Hematopoietic multipotent progenitor cell treated with erythropoietin and hydrocortisone succinate and interleukin-3 and kit ligand, for 4 days (in vitro differentiated cells): Measurements from ENCODE around the gene KIAA1958.

Source experiments
- DNase-seq: peaks from one replicate; pipeline ENCODE4 v3.0.0-alpha.2; 2015

KIAA1958 gene

GRCh38 chr9:112605963-112606699, 119.5 kb downstream of the KIAA1958 start:
- DNase-seq, result no peak

- no peak for DNase-seq
These were observed 122.2 kb downstream of the KIAA1958 start for GRCh38 chr9:112608851-112609250.

- no peak for DNase-seq
These were observed 129.1 kb downstream of the KIAA1958 start for GRCh38 chr9:112615584-112616266.

- DNase-seq, result no peak
These were observed 130.7 kb downstream of the KIAA1958 start for GRCh38 chr9:112617371-112617770.

- no peak for DNase-seq
These were observed 131.9 kb downstream of the KIAA1958 start for GRCh38 chr9:112618385-112619009.

- no peak for DNase-seq
These were observed 133.8 kb downstream of the KIAA1958 start for GRCh38 chr9:112620388-112620787.

- no peak for DNase-seq
These were observed 134.5 kb downstream of the KIAA1958 start for GRCh38 chr9:112621018-112621655.

GRCh38 chr9:112623198-112623597, 136.6 kb downstream of the KIAA1958 start:
- DNase-seq, result no peak

GRCh38 chr9:112624711-112625707, 138.4 kb downstream of the KIAA1958 start:
- no peak for DNase-seq

GRCh38 chr9:112629671-112630485, 143.3 kb downstream of the KIAA1958 start:
- DNase-seq, result peak; percentile 18

- DNase-seq, result peak; percentile 30
These were observed 144.9 kb downstream of the KIAA1958 start for GRCh38 chr9:112631313-112632070.

GRCh38 chr9:112640311-112640710, 153.7 kb downstream of the KIAA1958 start:
- no peak for DNase-seq

GRCh38 chr9:112642126-112642525, 155.5 kb downstream of the KIAA1958 start:
- DNase-seq, result no peak

- no peak for DNase-seq
These were observed 161.0 kb downstream of the KIAA1958 start for GRCh38 chr9:112647596-112647995.

GRCh38 chr9:112648624-112649023, 162.0 kb downstream of the KIAA1958 start:
- no peak for DNase-seq

GRCh38 chr9:112654282-112654681, 167.7 kb downstream of the KIAA1958 start:
- no peak for DNase-seq

GRCh38 chr9:112655668-112656067, 169.0 kb downstream of the KIAA1958 start:
- no peak for DNase-seq

GRCh38 chr9:112659906-112660305, 173.3 kb downstream of the KIAA1958 start:
- no peak for DNase-seq

GRCh38 chr9:112663681-112664080, 177.1 kb downstream of the KIAA1958 start:
- no peak for DNase-seq

- DNase-seq, result no peak
These were observed 177.9 kb downstream of the KIAA1958 start for GRCh38 chr9:112664531-112664930.
